Stomach (tissue), 4 donors: ENCODE measurements around the gene MOGAT1.

ENCODE experiments used
- EP300 ChIP-seq: sonication (generic); formaldehyde crosslinking; IDR thresholded peaks from one replicate; pipeline ENCODE4 v1.6.1; 2017; ENCODE audit warnings: antibody characterized with exemption
- POLR2A ChIP-seq, 4 donors: fragments of 450-650 bp; IDR thresholded peaks; one replicate each; pipeline ENCODE4 v1.6.1; 2016; ENCODE audit warnings: antibody characterized with exemption in 4 of 4, control low read depth in 2 of 4, mild to moderate bottlenecking in 1 of 4, moderate library complexity in 1 of 4
- POLR2AphosphoS5 ChIP-seq, 3 donors: sonication (generic); formaldehyde crosslinking; IDR thresholded peaks; one replicate each; pipeline ENCODE4 v1.6.1; 2016; ENCODE audit warnings: antibody characterized with exemption in 3 of 3
- TF ChIP-seq, protein P1 (sequence below), 7 experiments: fragments of 450-650 bp in 4 of 7; fragments of 200-600 bp in 3 of 7; sonication (generic) in 3 of 7; IDR thresholded peaks; one replicate each; pipeline ENCODE4 v1.5.1; 2016 to 2019; ENCODE audit warnings: antibody characterized with exemption in 7 of 7, control low read depth in 2 of 7, mild to moderate bottlenecking in 1 of 7

DNA sequence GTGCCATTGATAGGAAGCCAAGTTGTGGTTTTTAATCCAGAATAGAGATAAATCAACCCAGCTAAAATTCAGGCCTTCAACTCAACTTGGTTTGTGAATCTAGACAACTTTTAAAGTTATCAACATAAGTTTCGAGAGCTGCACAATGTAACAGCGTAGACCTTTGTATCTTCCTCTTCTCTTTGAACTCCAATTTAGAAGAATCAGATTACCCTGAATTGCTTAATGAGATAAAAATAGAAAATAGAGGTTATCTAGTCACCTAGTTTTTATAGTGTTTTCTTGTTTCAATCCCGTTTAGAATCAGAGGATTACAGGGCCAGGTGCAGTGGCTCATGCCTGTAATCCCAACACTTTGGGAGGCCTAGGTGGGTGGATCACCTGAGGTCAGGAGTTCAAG lies 12.3 kb downstream of the MOGAT1 start:
- TF ChIP-seq POLR2A (IDR thresholded peaks at IDR 0.05) (no peak), POLR2AphosphoS5 (IDR thresholded peaks at IDR 0.05) (no peak), EP300 (no peak)
- TF ChIP-seq, protein P1, sequence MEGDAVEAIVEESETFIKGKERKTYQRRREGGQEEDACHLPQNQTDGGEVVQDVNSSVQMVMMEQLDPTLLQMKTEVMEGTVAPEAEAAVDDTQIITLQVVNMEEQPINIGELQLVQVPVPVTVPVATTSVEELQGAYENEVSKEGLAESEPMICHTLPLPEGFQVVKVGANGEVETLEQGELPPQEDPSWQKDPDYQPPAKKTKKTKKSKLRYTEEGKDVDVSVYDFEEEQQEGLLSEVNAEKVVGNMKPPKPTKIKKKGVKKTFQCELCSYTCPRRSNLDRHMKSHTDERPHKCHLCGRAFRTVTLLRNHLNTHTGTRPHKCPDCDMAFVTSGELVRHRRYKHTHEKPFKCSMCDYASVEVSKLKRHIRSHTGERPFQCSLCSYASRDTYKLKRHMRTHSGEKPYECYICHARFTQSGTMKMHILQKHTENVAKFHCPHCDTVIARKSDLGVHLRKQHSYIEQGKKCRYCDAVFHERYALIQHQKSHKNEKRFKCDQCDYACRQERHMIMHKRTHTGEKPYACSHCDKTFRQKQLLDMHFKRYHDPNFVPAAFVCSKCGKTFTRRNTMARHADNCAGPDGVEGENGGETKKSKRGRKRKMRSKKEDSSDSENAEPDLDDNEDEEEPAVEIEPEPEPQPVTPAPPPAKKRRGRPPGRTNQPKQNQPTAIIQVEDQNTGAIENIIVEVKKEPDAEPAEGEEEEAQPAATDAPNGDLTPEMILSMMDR (IDR thresholded peaks at IDR 0.05) = no peak
